ENCODE data around the gene TIAM2.

TIAM2 gene

DNA sequence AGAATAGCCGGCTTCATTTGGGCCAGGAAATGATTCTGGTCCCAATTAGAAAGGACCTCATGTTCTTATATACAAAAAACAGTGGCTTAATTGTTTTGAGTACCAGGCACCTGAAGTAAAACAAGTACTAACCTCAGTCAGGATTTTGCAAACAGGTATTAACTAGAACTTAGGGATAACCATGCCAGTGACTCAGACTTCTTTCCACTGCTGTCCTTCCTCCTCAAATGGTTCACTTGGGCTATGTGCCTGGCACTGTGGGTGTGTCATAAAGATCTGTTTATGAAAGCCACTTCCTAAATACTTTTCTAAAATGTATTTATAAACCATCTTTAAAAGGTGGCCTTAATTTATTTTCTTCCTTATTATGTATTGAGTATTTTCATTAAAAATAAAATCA, 279.4 kb downstream of the TIAM2 start:
- no peak overlapping the region for H3K4me3 ChIP-seq (ENCODE audit: low read length)
- no peak overlapping the region for H3K9ac ChIP-seq (ENCODE audit: low read depth, low read length)
- WGBS, result 100% methylated on average over 1 of the region's 1 CpG
- H3K9me3 ChIP-seq (ENCODE audit: insufficient read depth, low read depth, low read length), result no peaks in the 10 kb centered on the region
- peak overlapping the region; percentile 29; the same call in 1 of the 2 replicates for H3K27ac ChIP-seq (ENCODE audit: low read depth, low read length)
- peaks cover 33% of the 10 kb centered on the region for H3K36me3 ChIP-seq (ENCODE audit: insufficient read depth, low read length)
- H3K27me3 ChIP-seq (ENCODE audit: insufficient read depth, low read length), result no peaks in the 10 kb centered on the region
- peaks cover 30% of the 10 kb centered on the region for H3K4me1 ChIP-seq (ENCODE audit: insufficient read depth, low read length)

DNA sequence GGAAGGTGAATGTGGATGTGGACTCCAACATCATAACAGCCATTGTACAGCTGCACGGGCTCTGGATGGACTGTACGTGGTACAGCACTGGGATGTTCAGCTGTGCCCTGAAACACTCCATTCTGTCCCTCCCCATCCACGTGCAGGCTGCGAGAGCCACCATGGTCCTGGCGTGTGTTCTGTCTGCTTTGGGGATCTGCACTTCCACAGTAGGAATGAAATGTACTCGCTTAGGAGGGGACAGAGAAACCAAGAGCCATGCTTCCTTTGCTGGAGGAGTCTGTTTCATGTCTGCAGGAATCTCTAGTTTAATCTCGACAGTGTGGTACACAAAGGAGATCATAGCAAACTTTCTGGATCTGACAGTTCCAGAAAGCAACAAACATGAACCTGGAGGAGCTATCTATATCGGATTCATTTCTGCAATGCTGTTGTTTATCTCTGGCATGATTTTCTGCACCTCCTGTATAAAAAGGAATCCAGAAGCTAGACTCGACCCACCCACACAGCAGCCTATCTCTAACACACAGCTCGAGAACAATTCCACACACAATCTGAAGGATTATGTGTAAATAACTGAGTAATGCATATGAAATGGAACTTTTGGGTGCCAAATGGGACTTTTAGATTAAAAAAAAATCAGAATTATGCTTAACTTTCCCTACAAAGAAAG, 280.8 kb downstream of the TIAM2 start:
- WGBS, result 94% methylated on average over 9 of the region's 10 CpGs
- Histone ChIP-seq H3K4me1 (ENCODE audit: insufficient read depth, low read length) (peaks cover 30% of the 10 kb centered on the region), H3K27me3 (ENCODE audit: insufficient read depth, low read length) (no peaks in the 10 kb centered on the region), H3K36me3 (ENCODE audit: insufficient read depth, low read length) (peaks cover 46% of the 10 kb centered on the region), H3K27ac (ENCODE audit: low read depth, low read length) (no peak overlapping the region), H3K9ac (ENCODE audit: low read depth, low read length) (no peak overlapping the region), H3K9me3 (ENCODE audit: insufficient read depth, low read depth, low read length) (no peaks in the 10 kb centered on the region), H3K4me3 (ENCODE audit: low read length) (no peak overlapping the region)

DNA sequence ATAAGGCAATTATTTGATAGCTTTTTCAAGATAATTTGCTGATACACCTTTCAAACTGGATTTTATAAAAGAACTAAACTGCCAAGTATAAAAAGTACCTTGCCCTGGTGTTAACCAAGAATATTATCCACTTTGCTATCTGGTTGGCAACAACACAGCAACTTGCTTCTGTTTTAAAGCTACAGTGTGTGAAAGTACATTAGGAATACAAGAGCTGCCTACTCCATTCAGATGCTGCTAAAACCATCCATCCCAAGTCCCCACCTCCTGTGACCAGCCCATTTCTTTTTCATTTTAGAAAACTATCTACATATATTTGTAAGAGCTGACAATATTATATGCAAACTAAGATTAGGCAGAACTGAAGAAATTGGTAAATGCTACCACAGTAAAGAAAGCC, 281.5 kb downstream of the TIAM2 start:
- peaks cover 30% of the 10 kb centered on the region for H3K4me1 ChIP-seq (ENCODE audit: insufficient read depth, low read length)
- H3K4me3 ChIP-seq (ENCODE audit: low read length), result no peak overlapping the region
- H3K9ac ChIP-seq (ENCODE audit: low read depth, low read length), result no peak overlapping the region
- H3K27me3 ChIP-seq (ENCODE audit: insufficient read depth, low read length), result no peaks in the 10 kb centered on the region
- H3K27ac ChIP-seq (ENCODE audit: low read depth, low read length), result no peak overlapping the region
- no peaks in the 10 kb centered on the region for H3K9me3 ChIP-seq (ENCODE audit: insufficient read depth, low read depth, low read length)
- H3K36me3 ChIP-seq (ENCODE audit: insufficient read depth, low read length), result peaks cover 47% of the 10 kb centered on the region

DNA sequence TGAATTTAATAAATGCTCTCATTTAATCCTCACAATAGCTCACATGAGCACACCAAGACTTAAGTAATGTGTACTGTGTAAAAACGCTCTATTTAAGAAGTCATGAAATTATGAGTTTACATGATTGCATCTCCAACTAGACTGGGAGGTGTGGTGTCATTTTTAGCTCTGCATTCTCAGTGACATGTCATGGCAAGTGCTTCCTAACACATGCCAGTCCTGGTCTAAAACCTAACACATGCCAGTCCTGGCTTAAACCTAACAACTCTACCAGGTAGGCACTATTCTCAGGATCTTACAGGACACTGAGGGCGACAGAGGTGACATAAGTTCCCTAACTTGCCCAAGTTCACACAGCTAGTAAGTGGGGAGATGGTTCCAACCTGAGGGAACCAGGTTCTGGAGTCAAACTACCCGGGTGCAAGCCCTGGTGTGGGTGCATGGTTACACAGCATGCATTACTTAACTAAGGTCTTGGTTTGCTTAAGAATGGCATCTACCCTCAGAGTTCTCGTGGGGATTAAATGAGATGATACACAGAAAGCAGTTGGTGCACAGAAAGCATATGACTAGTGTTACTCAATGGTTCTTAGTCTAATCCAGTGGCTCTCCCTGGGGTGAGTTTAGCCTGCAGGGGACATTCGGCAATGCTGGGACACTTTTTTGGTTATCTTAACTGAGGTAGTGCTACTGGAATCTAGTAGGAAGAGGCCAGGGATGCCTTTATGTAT, 283.4 kb downstream of the TIAM2 start:
- Histone ChIP-seq H3K36me3 (ENCODE audit: insufficient read depth, low read length) (peaks cover 54% of the 10 kb centered on the region), H3K9me3 (ENCODE audit: insufficient read depth, low read depth, low read length) (no peaks in the 10 kb centered on the region), H3K4me3 (ENCODE audit: low read length) (no peak overlapping the region), H3K9ac (ENCODE audit: low read depth, low read length) (no peak overlapping the region), H3K27ac (ENCODE audit: low read depth, low read length) (no peak overlapping the region), H3K4me1 (ENCODE audit: insufficient read depth, low read length) (peaks cover 12% of the 10 kb centered on the region), H3K27me3 (ENCODE audit: insufficient read depth, low read length) (no peaks in the 10 kb centered on the region)
- 90% methylated on average over 5 of the region's 5 CpGs for WGBS

DNA sequence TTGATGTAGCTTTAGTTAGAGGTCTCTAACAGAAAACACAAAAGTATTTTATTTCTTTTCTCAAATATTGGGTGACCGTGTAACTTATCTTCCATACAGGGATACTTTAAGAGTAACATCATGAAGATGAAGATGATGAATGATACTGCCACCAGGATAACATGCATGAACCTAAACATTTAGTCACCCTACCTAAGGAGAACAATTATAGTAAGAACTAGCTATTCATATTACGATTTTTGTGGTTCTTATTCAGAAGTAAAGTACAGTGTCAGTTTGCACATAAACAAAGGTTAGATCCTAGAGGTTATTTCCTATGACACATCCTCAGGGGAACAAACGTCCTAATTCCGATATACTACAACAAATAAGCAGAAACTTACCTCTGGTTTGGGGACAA, 289.7 kb downstream of the TIAM2 start:
- peaks cover 85% of the 10 kb centered on the region for H3K36me3 ChIP-seq (ENCODE audit: insufficient read depth, low read length)
- no peak overlapping the region for H3K9ac ChIP-seq (ENCODE audit: low read depth, low read length)
- H3K27ac ChIP-seq (ENCODE audit: low read depth, low read length), result no peak overlapping the region
- H3K4me1 ChIP-seq (ENCODE audit: insufficient read depth, low read length), result no peaks in the 10 kb centered on the region; the same call in 1 of the 2 replicates
- H3K27me3 ChIP-seq (ENCODE audit: insufficient read depth, low read length), result no peaks in the 10 kb centered on the region
- no peaks in the 10 kb centered on the region for H3K9me3 ChIP-seq (ENCODE audit: insufficient read depth, low read depth, low read length)
- 96% methylated on average over 2 of the region's 4 CpGs for WGBS
- H3K4me3 ChIP-seq (ENCODE audit: low read length), result no peak overlapping the region

DNA sequence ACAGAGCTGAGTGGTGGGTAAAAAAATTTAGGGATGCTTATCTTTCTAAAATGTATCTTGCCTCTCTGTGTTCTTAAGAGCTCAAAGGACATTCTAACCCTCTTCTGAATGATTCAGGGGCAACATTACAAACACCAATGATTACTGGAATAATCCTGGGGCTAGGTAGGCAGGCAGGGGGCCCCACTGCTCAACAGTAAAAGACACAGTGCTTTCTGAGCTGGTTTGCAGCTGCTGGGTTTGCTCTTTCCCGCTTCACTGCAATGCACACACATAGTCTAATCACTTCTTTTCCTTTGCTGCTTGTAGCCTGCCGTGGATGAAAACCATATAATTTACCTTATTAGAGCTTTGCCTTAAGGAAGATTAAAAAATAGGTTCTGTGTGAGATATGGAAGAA, 292.6 kb downstream of the TIAM2 start:
- peaks cover 86% of the 10 kb centered on the region for H3K36me3 ChIP-seq (ENCODE audit: insufficient read depth, low read length)
- 100% methylated on average over 2 of the region's 2 CpGs for WGBS

DNA sequence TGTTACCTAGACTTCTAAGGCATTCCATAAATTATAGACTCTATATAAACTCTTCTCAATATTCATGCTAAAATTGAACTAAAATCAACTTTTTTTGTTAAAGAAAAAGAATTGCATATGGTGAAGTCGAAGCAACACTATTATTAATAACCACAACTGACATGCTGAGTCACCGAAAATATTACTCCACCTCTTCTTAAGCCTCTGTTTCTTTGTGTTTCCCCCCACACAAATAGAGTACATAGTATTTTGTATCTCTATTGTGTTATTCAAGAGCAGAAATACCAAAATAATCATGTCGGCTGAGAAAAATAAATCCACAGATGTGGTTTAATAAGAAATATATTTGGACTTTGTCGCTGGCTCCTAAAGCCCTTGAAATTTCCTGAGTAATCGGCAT, 295.4 kb downstream of the TIAM2 start:
- Histone ChIP-seq H3K27ac (ENCODE audit: low read depth, low read length) (no peak overlapping the region), H3K36me3 (ENCODE audit: insufficient read depth, low read length) (peaks cover 83% of the 10 kb centered on the region)
- WGBS, result 95% methylated on average over 5 of the region's 5 CpGs

More for the DNA sequence above, 292.6 kb downstream of the TIAM2 start:
- no peaks in the 10 kb centered on the region for H3K27me3 ChIP-seq (ENCODE audit: insufficient read depth, low read length)
- no peak overlapping the region for H3K4me3 ChIP-seq (ENCODE audit: low read length)
- no peak overlapping the region for H3K27ac ChIP-seq (ENCODE audit: low read depth, low read length)
- no peaks in the 10 kb centered on the region for H3K9me3 ChIP-seq (ENCODE audit: insufficient read depth, low read depth, low read length)
- H3K9ac ChIP-seq (ENCODE audit: low read depth, low read length), result no peak overlapping the region
- no peaks in the 10 kb centered on the region; the same call in 1 of the 2 replicates for H3K4me1 ChIP-seq (ENCODE audit: insufficient read depth, low read length)

DNA sequence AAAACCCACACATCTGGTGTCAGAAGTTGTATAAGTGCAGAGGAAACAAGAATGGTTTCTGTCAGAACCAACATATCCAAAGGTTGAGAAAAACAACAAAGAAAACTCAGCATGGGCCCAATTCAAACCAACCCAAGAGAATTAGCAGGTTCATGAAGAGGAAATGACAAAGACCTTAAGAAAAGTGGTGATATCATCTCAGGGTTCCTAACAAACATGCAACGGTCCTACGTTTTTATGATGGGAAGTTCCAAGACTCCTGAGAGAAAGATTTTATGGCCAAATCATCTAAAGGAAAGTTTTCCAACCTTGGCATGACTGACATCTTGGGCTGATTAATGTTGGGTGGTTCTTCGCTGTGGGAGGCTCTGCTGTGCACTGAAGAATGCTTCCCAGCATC, 296.2 kb downstream of the TIAM2 start:
- WGBS, result 94% methylated on average over 3 of the region's 3 CpGs
- Histone ChIP-seq H3K36me3 (ENCODE audit: insufficient read depth, low read length) (peaks cover 84% of the 10 kb centered on the region), H3K27ac (ENCODE audit: low read depth, low read length) (no peak overlapping the region)

More for the DNA sequence above, 295.4 kb downstream of the TIAM2 start:
- H3K9ac ChIP-seq (ENCODE audit: low read depth, low read length), result no peak overlapping the region
- H3K27me3 ChIP-seq (ENCODE audit: insufficient read depth, low read length), result no peaks in the 10 kb centered on the region
- no peaks in the 10 kb centered on the region; the same call in 1 of the 2 replicates for H3K4me1 ChIP-seq (ENCODE audit: insufficient read depth, low read length)
- no peaks in the 10 kb centered on the region for H3K9me3 ChIP-seq (ENCODE audit: insufficient read depth, low read depth, low read length)
- H3K4me3 ChIP-seq (ENCODE audit: low read length), result no peak overlapping the region

DNA sequence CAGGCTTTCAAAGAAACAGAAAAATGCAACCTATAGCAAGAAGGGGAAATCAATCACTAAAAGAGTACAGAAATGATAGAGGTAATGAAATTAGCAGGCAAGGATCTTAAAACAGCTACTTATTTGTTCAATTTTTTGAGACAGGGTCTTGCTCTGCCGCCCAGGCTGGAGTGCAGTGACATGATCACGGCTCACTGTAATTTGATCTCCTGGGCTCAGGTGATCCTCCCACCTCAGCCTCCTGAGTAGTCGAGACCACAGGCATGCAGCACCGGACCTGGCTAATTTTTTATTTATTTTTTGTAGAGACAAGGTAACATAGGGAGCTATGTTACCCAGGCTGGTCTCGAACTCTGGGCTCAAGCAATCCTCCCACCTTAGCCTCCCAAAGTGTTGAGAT, 297.6 kb downstream of the TIAM2 start:
- H3K27ac ChIP-seq (ENCODE audit: low read depth, low read length), result no peak overlapping the region
- H3K9me3 ChIP-seq (ENCODE audit: insufficient read depth, low read depth, low read length), result no peaks in the 10 kb centered on the region
- H3K36me3 ChIP-seq (ENCODE audit: insufficient read depth, low read length), result peaks cover 87% of the 10 kb centered on the region
- no peak overlapping the region for H3K9ac ChIP-seq (ENCODE audit: low read depth, low read length)
- 68% methylated on average over 5 of the region's 5 CpGs for WGBS
- H3K4me1 ChIP-seq (ENCODE audit: insufficient read depth, low read length), result no peaks in the 10 kb centered on the region; the same call in 1 of the 2 replicates
- H3K27me3 ChIP-seq (ENCODE audit: insufficient read depth, low read length), result no peaks in the 10 kb centered on the region
- H3K4me3 ChIP-seq (ENCODE audit: low read length), result no peak overlapping the region

More for the DNA sequence above, 296.2 kb downstream of the TIAM2 start:
- Histone ChIP-seq H3K27me3 (ENCODE audit: insufficient read depth, low read length) (no peaks in the 10 kb centered on the region), H3K4me3 (ENCODE audit: low read length) (no peak overlapping the region), H3K9me3 (ENCODE audit: insufficient read depth, low read depth, low read length) (no peaks in the 10 kb centered on the region), H3K4me1 (ENCODE audit: insufficient read depth, low read length) (no peaks in the 10 kb centered on the region; the same call in 1 of the 2 replicates), H3K9ac (ENCODE audit: low read depth, low read length) (no peak overlapping the region)

DNA sequence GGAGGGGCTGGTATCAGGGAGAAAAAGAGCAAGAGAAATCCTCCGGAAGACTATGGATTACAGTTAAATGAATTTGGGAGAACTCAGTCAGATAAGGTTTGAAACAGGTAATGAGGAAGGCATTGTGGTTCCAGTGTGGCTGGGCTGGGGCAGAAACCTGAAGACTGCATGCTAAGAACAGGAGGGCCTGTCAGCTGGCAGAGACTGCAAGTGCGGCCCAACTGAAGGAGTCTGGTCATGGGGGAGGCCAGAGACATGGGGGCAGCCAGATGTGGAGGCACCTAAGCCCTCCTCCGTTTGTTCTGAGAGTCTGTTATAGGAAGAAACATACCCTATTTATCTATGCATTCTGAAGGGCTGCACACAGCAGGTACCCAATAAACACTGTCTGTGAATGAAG, 302.6 kb downstream of the TIAM2 start:
- no peak overlapping the region for H3K9ac ChIP-seq (ENCODE audit: low read depth, low read length)
- H3K4me1 ChIP-seq (ENCODE audit: insufficient read depth, low read length), result peaks cover 17% of the 10 kb centered on the region
- H3K27me3 ChIP-seq (ENCODE audit: insufficient read depth, low read length), result no peaks in the 10 kb centered on the region
- no peak overlapping the region for H3K4me3 ChIP-seq (ENCODE audit: low read length)
- no peaks in the 10 kb centered on the region for H3K9me3 ChIP-seq (ENCODE audit: insufficient read depth, low read depth, low read length)
- WGBS, result 73% methylated on average over 3 of the region's 3 CpGs
- H3K27ac ChIP-seq (ENCODE audit: low read depth, low read length), result no peak overlapping the region
- H3K36me3 ChIP-seq (ENCODE audit: insufficient read depth, low read length), result peaks cover 86% of the 10 kb centered on the region

DNA sequence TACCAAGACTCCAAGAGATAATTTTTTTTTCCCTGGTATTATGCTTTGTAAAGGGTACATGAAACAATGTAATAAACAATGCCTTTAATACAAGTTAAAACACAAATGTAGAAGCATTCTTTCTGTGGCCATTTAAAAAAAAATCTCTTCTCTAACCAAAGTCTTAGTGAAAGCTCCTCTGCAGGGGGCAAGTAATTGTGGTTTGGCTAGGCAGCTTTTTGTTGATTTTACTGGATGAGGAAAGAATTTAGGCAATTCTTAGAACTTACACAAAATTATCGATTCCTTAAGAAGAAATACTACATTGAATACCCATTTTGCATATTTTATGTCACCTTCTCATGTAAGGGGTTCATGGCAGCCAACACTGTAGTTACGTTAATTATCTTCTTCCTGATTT, 306.8 kb downstream of the TIAM2 start:
- peaks cover 84% of the 10 kb centered on the region for H3K36me3 ChIP-seq (ENCODE audit: insufficient read depth, low read length)

More for the DNA sequence above, 306.8 kb downstream of the TIAM2 start:
- Histone ChIP-seq H3K9me3 (ENCODE audit: insufficient read depth, low read depth, low read length) (no peaks in the 10 kb centered on the region), H3K27me3 (ENCODE audit: insufficient read depth, low read length) (no peaks in the 10 kb centered on the region), H3K4me3 (ENCODE audit: low read length) (no peak overlapping the region), H3K9ac (ENCODE audit: low read depth, low read length) (no peak overlapping the region), H3K27ac (ENCODE audit: low read depth, low read length) (no peak overlapping the region), H3K4me1 (ENCODE audit: insufficient read depth, low read length) (peaks cover 17% of the 10 kb centered on the region)
- WGBS, result 93% methylated on average over 2 of the region's 2 CpGs
